WTC11 (cell line): ENCODE measurements around the gene FBXO42. TPM values are rescaled to one million over a fixed set of nuclear protein-coding genes. Genes with fewer than 3 reads are reported as not detected.
"Not testable (repeated sequence)": the region's sequence is repeated elsewhere in the genome, so short reads cannot be mapped to it uniquely, and the experiment has no call there.

Source experiments
- ATAC-seq: fragments of 200-7000 bp; cut with Tn5 transposase; 2 replicates; pipeline ENCODE4 v1.10.0; 2021; ENCODE audit warnings: mild to moderate bottlenecking, moderate library complexity
- CTCF ChIA-PET: fragments of 300-600 bp; sonication (Branson Sonifier 250); formaldehyde crosslinking; loops from one replicate; lab custom pipeline; 2021; ENCODE audit warnings: antibody characterized with exemption; lab: Charles Lee
- POLR2A ChIA-PET: fragments of 350-600 bp; sonication (Branson Sonifier 250); formaldehyde crosslinking; loops from one replicate; lab custom pipeline; 2021; ENCODE audit warnings: antibody characterized with exemption; lab: Charles Lee
- DNase-seq: peaks from one replicate; pipeline ENCODE4 v3.0.0; 2021; ENCODE audit warnings: low spot score
- H3K27ac Mint-ChIP-seq: 2 replicates; pipeline ENCODE4 v1.8.0; 2021; ENCODE audit warnings: mixed read lengths
- H3K27me3 Mint-ChIP-seq: 2 replicates; pipeline ENCODE4 v1.8.0; 2021; ENCODE audit warnings: low read depth, mild to moderate bottlenecking, moderate library complexity, mixed read lengths
- H3K36me3 Mint-ChIP-seq: 2 replicates; pipeline ENCODE4 v1.8.0; 2021; ENCODE audit warnings: mixed read lengths
- H3K4me1 Mint-ChIP-seq: 2 replicates; pipeline ENCODE4 v1.8.0; 2022; ENCODE audit warnings: mixed read lengths
- H3K4me3 Mint-ChIP-seq: 2 replicates; pipeline ENCODE4 v1.8.0; 2021; ENCODE audit warnings: mild to moderate bottlenecking, moderate library complexity, mixed read lengths
- H3K9me3 Mint-ChIP-seq: 2 replicates; pipeline ENCODE4 v1.8.0; 2021; ENCODE audit warnings: mixed read lengths
- ATF2 ChIP-seq: sonication (generic); formaldehyde crosslinking; IDR thresholded peaks from 2 replicates; pipeline ENCODE4 v1.8.1; 2022; ENCODE audit warnings: low read depth, missing genetic modification reagents, borderline replicate concordance
- ELF4 ChIP-seq: sonication (generic); formaldehyde crosslinking; IDR thresholded peaks from 2 replicates; pipeline ENCODE4 v1.8.1; 2022; ENCODE audit warnings: low read depth, mild to moderate bottlenecking, moderate library complexity, missing genetic modification reagents
- EMX1 ChIP-seq: fragments of 250-450 bp; sonication (Bioruptor Pico); IDR thresholded peaks from 2 replicates; pipeline ENCODE4 v1.8.0; 2021; ENCODE audit warnings: mild to moderate bottlenecking
- GABPB1 ChIP-seq: sonication (generic); formaldehyde crosslinking; IDR thresholded peaks from 2 replicates; pipeline ENCODE4 v1.8.1; 2023; ENCODE audit warnings: mild to moderate bottlenecking, missing genetic modification reagents
- GRHL2 ChIP-seq: fragments of 250-450 bp; sonication (Bioruptor Pico); IDR thresholded peaks from 2 replicates; pipeline ENCODE4 v1.8.0; 2022; ENCODE audit warnings: mild to moderate bottlenecking, moderate library complexity; ENCODE audit not compliant: insufficient replicate concordance, severe bottlenecking
- JUN ChIP-seq: sonication (generic); formaldehyde crosslinking; IDR thresholded peaks from 2 replicates; pipeline ENCODE4 v1.8.0; 2023; ENCODE audit warnings: mild to moderate bottlenecking, missing genetic modification reagents
- KAT7 ChIP-seq: sonication (generic); formaldehyde crosslinking; IDR thresholded peaks from 2 replicates; pipeline ENCODE4 v1.8.1; 2023; ENCODE audit warnings: missing genetic modification reagents, mild to moderate bottlenecking, borderline replicate concordance
- MLX ChIP-seq: sonication (generic); formaldehyde crosslinking; IDR thresholded peaks from 2 replicates; pipeline ENCODE4 v1.8.1; 2023; ENCODE audit warnings: mild to moderate bottlenecking, missing genetic modification reagents, moderate library complexity
- MYBL2 ChIP-seq: sonication (generic); formaldehyde crosslinking; IDR thresholded peaks from 2 replicates; pipeline ENCODE4 v1.8.1; 2023; ENCODE audit warnings: mild to moderate bottlenecking, moderate library complexity, missing genetic modification reagents
- NFE2L1 ChIP-seq: sonication (generic); formaldehyde crosslinking; IDR thresholded peaks from 2 replicates; pipeline ENCODE4 v1.8.1; 2023; ENCODE audit warnings: missing genetic modification reagents
- NR1H2 ChIP-seq: sonication (generic); formaldehyde crosslinking; IDR thresholded peaks from 2 replicates; pipeline ENCODE4 v1.9.0; 2021; ENCODE audit warnings: mild to moderate bottlenecking, moderate library complexity, missing genetic modification reagents
- PRRX2 ChIP-seq: fragments of 250-450 bp; sonication (Bioruptor Pico); IDR thresholded peaks from 2 replicates; pipeline ENCODE4 v1.8.0; 2021; ENCODE audit warnings: mild to moderate bottlenecking
- SMAD3 ChIP-seq: sonication (generic); formaldehyde crosslinking; IDR thresholded peaks from 2 replicates; pipeline ENCODE4 v1.8.0; 2022; ENCODE audit warnings: missing genetic modification reagents, mild to moderate bottlenecking, borderline replicate concordance
- SOX15 ChIP-seq: fragments of 250-450 bp; sonication (Bioruptor Pico); IDR thresholded peaks from 2 replicates; pipeline ENCODE4 v1.9.0; 2021; ENCODE audit warnings: mild to moderate bottlenecking
- STAT6 ChIP-seq: sonication (generic); formaldehyde crosslinking; conservative IDR thresholded peaks from 2 replicates; pipeline ENCODE4 v1.8.1; 2023; ENCODE audit warnings: mild to moderate bottlenecking, low read depth, missing genetic modification reagents, moderate library complexity
- TEAD1 ChIP-seq: sonication (generic); formaldehyde crosslinking; IDR thresholded peaks from 2 replicates; pipeline ENCODE4 v1.8.0; 2022; ENCODE audit warnings: mild to moderate bottlenecking, missing genetic modification reagents
- ZNF232 ChIP-seq: sonication (generic); formaldehyde crosslinking; IDR thresholded peaks from 2 replicates; pipeline ENCODE4 v1.8.0; 2022; ENCODE audit warnings: mild to moderate bottlenecking, missing genetic modification reagents
- ZNF416 ChIP-seq: fragments of 250-450 bp; sonication (Bioruptor Pico); IDR thresholded peaks from 2 replicates; pipeline ENCODE4 v1.9.0; 2021; ENCODE audit warnings: mild to moderate bottlenecking, inconsistent platforms
- ZNF532 ChIP-seq: fragments of 250-450 bp; sonication (Bioruptor Pico); IDR thresholded peaks from 2 replicates; pipeline ENCODE4 v1.9.0; 2021; ENCODE audit warnings: mild to moderate bottlenecking, borderline replicate concordance
- total RNA-seq: library from RNA; stranded (reverse); gene quantifications from 3 replicates; pipeline ENCODE4 v1.2.3, GENCODE V29; 2021

The FBXO42 gene
- total RNA-seq, 1 experiment from 2014 or later: 17.5 TPM

GRCh38 chr1:16257968-16258367 is 94.3 kb downstream of the FBXO42 start:
- Mint-ChIP-seq H3K27ac (peak overlapping the region; percentile 15; the same call in 1 of the 2 replicates), H3K27me3 (no peaks in the 10 kb centered on the region), H3K4me3 (no peak overlapping the region), H3K9me3 (no peaks in the 10 kb centered on the region), H3K4me1 (peaks cover 4% of the 10 kb centered on the region), H3K36me3 (peaks cover 9% of the 10 kb centered on the region; the same call in 1 of the 2 replicates)
- no peak for DNase-seq
- POLR2A ChIA-PET: no interaction called here
- ATAC-seq: no peak
- no peak for TF ChIP-seq ZNF416 (CRISPR knock-in tag)
- no peak for TF ChIP-seq JUN (CRISPR knock-in tag)
- TF ChIP-seq ZNF532: no peak
- TF ChIP-seq NFE2L1 (CRISPR knock-in tag): no peak
- TF ChIP-seq PRRX2 (CRISPR knock-in tag): no peak
- TF ChIP-seq KAT7: no peak
- no peak for TF ChIP-seq ZNF232 (CRISPR knock-in tag)
- TF ChIP-seq ATF2 (CRISPR knock-in tag): no peak
- CTCF ChIA-PET: interaction anchor here (1.9 kb wide), 1 partner anchor 105 kb away, joined by 5 read pairs; no protein-coding TSS in a partner anchor

GRCh38 chr1:16257556-16257955 is 94.7 kb downstream of the FBXO42 start:
- H3K27ac Mint-ChIP-seq, DNase-seq, H3K4me3 Mint-ChIP-seq, ATAC-seq, POLR2A ChIA-PET, H3K4me1 Mint-ChIP-seq, H3K27me3 Mint-ChIP-seq, H3K9me3 Mint-ChIP-seq: not testable (repeated sequence)
- CTCF ChIA-PET: interaction anchor here (1.9 kb wide), 1 partner anchor 106 kb away, joined by 5 read pairs; no protein-coding TSS in a partner anchor
- H3K36me3 Mint-ChIP-seq: peaks cover 11% of the 10 kb centered on the region

- ChIA-PET CTCF (interaction anchor here (1.4 kb wide), 1 partner anchor 12 kb away, joined by 3 read pairs; no protein-coding TSS in a partner anchor), POLR2A (no interaction called here)
- Mint-ChIP-seq H3K27ac (no peak overlapping the region), H3K27me3 (no peaks in the 10 kb centered on the region), H3K4me3 (no peak overlapping the region), H3K36me3 (peaks cover 19% of the 10 kb centered on the region), H3K4me1 (peaks cover 4% of the 10 kb centered on the region), H3K9me3 (no peaks in the 10 kb centered on the region)
- ATAC-seq (no peak), DNase-seq (no peak)
- TF ChIP-seq GABPB1 (CRISPR knock-in tag): no peak
- TF ChIP-seq ELF4: no peak
- TF ChIP-seq TEAD1: no peak
- no peak for TF ChIP-seq ZNF232 (CRISPR knock-in tag)
- TF ChIP-seq MLX: no peak
- TF ChIP-seq NFE2L1 (CRISPR knock-in tag): no peak
- TF ChIP-seq SMAD3 (CRISPR knock-in tag): no peak
- TF ChIP-seq KAT7: no peak
- no peak for TF ChIP-seq GRHL2
- no peak for TF ChIP-seq MYBL2 (CRISPR knock-in tag)
- no peak for TF ChIP-seq EMX1 (CRISPR knock-in tag)
- no peak for TF ChIP-seq STAT6 (CRISPR knock-in tag)
- no peak for TF ChIP-seq NR1H2 (CRISPR knock-in tag)
- no peak for TF ChIP-seq SOX15 (CRISPR knock-in tag)
Observed at GRCh38 chr1:16256478-16256877, 95.8 kb downstream of the FBXO42 start.
